ENCODE results near the gene RANGAP1. TPM values are rescaled to one million over a fixed set of nuclear protein-coding genes. Genes with fewer than 3 reads are reported as not detected.
A peak's percentile ranks its signal among the peaks of the same experiment; 100 is the strongest.

RANGAP1 gene
- total and polyA plus RNA-seq, 2 of the 8 experiments (the other 6 are each of a cell fraction or from before 2014, with no cell fraction given) = 121 to 171 TPM

GRCh38 chr22:41302811-41303210 is 16.8 kb upstream of the RANGAP1 start:
- no peak overlapping the region; the same call in 1 of the 2 replicates for H4K8ac ChIP-seq (ENCODE audit: extremely low read depth, insufficient read depth, low read length)
- H3K4me3 ChIP-seq (ENCODE audit: extremely low read depth in 1 of 4, insufficient read depth in 2 of 4, low read depth in 3 of 4, low read length in 4 of 4) = peak overlapping the region; percentile 84 to 90 (median 86)
- H4K91ac ChIP-seq (replicated peaks; ENCODE audit: insufficient read length, low read length) = no peak overlapping the region
- no peak overlapping the region for H2BK15ac ChIP-seq (ENCODE audit: low read length)
- H4K5ac ChIP-seq (ENCODE audit: insufficient read length, low read depth, low read length) = no peak overlapping the region
- no peak overlapping the region for H2BK120ac ChIP-seq (replicated peaks; ENCODE audit: low read depth, low read length)
- H3K4me1 ChIP-seq (replicated peaks in 1 of 4; ENCODE audit: control insufficient read depth in 3 of 4, insufficient read depth in 4 of 4, low read length in 3 of 4) = peaks cover 0 to 12% (median 7%) of the 10 kb centered on the region in 4 experiments; a peak in 4 of 7 replicates
- H3K79me2 ChIP-seq (ENCODE audit: control insufficient read depth in 1 of 2, insufficient read depth in 2 of 2, low read length in 2 of 2) = peaks cover 8 to 53% of the 10 kb centered on the region in 2 experiments; a peak in 3 of 4 replicates
- DNase-seq (ENCODE audit: low read depth in 1 of 2, low spot score in 2 of 2) (no peak), FAIRE-seq (no peak)
- peaks cover 7% of the 10 kb centered on the region; the same call in 1 of the 2 replicates for H3K79me1 ChIP-seq (ENCODE audit: low read depth, low read length)
- no peak overlapping the region for H2AFZ ChIP-seq (ENCODE audit: low read length)
- H3K27ac ChIP-seq (ENCODE audit: low read depth, low read length) = no peak overlapping the region
- ChIA-PET POLR2A (ENCODE audit: partially characterized antibody) (interaction anchor here (1.0 to 3.6 kb wide), 10 partner anchors 9 to 99 kb away, joined by 3 to 19 read pairs (median 4); partner anchors contain the start of genes CHADL and RANGAP1), CTCF (ENCODE audit: partially characterized antibody) (interaction anchor here (0.5 to 1.4 kb wide), 4 partner anchors 14 to 38 kb away, joined by 3 to 4 read pairs (median 3); no protein-coding TSS in a partner anchor)
- H3K36me3 ChIP-seq (ENCODE audit: control insufficient read depth in 2 of 4, insufficient read depth in 4 of 4, low read length in 3 of 4) = peaks cover 0 to 6% (median 0%) of the 10 kb centered on the region in 4 experiments; a peak in 1 of 8 replicates
- no peak overlapping the region for H3K23ac ChIP-seq (ENCODE audit: insufficient read length)
- no peaks in the 10 kb centered on the region for H3K9me3 ChIP-seq (ENCODE audit: insufficient read depth in 2 of 2, low read depth in 1 of 2, low read length in 1 of 2)
- peak overlapping the region in 2 of 4 experiments; percentile 20 to 65; a peak in 2 of 7 replicates for H3K9ac ChIP-seq (replicated peaks in 1 of 4; ENCODE audit: extremely low read depth in 1 of 4, low read depth in 3 of 4, low read length in 3 of 4)
- no peaks in the 10 kb centered on the region for H3K27me3 ChIP-seq (replicated peaks in 1 of 4; ENCODE audit: control insufficient read depth in 3 of 4, extremely low read depth in 1 of 4, insufficient read depth in 3 of 4, low read length in 3 of 4)
- H3K56ac ChIP-seq (replicated peaks; ENCODE audit: insufficient read length, low read depth, low read length) = no peak overlapping the region
- 45% methylated on average over 4 of the region's 5 CpGs; no CpG with 5 or more reads in 1 of the 2 experiments for WGBS, 2 experiments (ENCODE audit: extremely low coverage in 1 of 2, insufficient coverage in 1 of 2, insufficient read length in 1 of 2, insufficient replicate concordance in 2 of 2, low coverage in 1 of 2, low lambda C conversion rate in 2 of 2, missing lambda C conversion rate in 1 of 2)
- no peak overlapping the region for H2AK5ac ChIP-seq (ENCODE audit: low read depth, low read length)
- H3K4me2 ChIP-seq (ENCODE audit: insufficient read depth in 1 of 2, low read depth in 2 of 2, low read length in 2 of 2) = peak overlapping the region; percentile 65 to 71
- H4K20me1 ChIP-seq (replicated peaks in 1 of 2; ENCODE audit: control insufficient read depth in 1 of 2, insufficient read depth in 2 of 2, low read length in 2 of 2) = peaks cover 2 to 7% of the 10 kb centered on the region in 2 experiments
- H2BK20ac ChIP-seq (ENCODE audit: low read length) = no peak overlapping the region
- no peak overlapping the region; the same call in 1 of the 2 replicates for H3K18ac ChIP-seq (ENCODE audit: extremely low read depth, low read length)
- no peak overlapping the region for H3K14ac ChIP-seq (ENCODE audit: insufficient read length)
- no peak overlapping the region for H3K4ac ChIP-seq (replicated peaks; ENCODE audit: insufficient read length, low read depth, low read length)
- H3K23me2 ChIP-seq (ENCODE audit: low read depth, low read length) = peaks cover 4% of the 10 kb centered on the region
- H2BK5ac ChIP-seq (ENCODE audit: low read depth, low read length) = no peak overlapping the region
- H2BK12ac ChIP-seq (ENCODE audit: low read depth, low read length) = peak overlapping the region; percentile 20; the same call in 1 of the 2 replicates
- TF ChIP-seq KDM4A (IDR thresholded peaks at IDR 0.05; ENCODE audit: low read depth, low read length, severe bottlenecking) (no peak), ATF2 (IDR thresholded peaks at IDR 0.05; ENCODE audit: low read length) (no peak), POLR2A (IDR thresholded peaks at IDR 0.05; ENCODE audit: control extremely low read depth in 1 of 2, low read depth in 2 of 2, low read length in 2 of 2) (no peak), TBP (IDR thresholded peaks at IDR 0.05; ENCODE audit: low read depth, low read length) (no peak), POU5F1 (IDR thresholded peaks at IDR 0.05; ENCODE audit: low read depth, low read length) (no peak), BCL11A (IDR thresholded peaks at IDR 0.05; ENCODE audit: low read depth in 2 of 2, low read length in 2 of 2) (no peak), USF2 (IDR thresholded peaks at IDR 0.05; ENCODE audit: low read length) (no peak), SP1 (IDR thresholded peaks at IDR 0.05; ENCODE audit: low read depth, low read length) (no peak), GABPA (IDR thresholded peaks at IDR 0.05; ENCODE audit: borderline replicate concordance, insufficient read depth, low read length) (no peak), HDAC6 (IDR thresholded peaks at IDR 0.05; ENCODE audit: low read depth, low read length) (no peak), CHD2 (IDR thresholded peaks at IDR 0.05; ENCODE audit: low read length) (no peak)
